ENCODE measurements around the gene SLC30A2. TPM values are rescaled to one million over a fixed set of nuclear protein-coding genes. Genes with fewer than 3 reads are reported as not detected.

SLC30A2 gene
- total RNA-seq, 2 donors from 2014 or later, result not detected

GRCh38 chr1:26064553-26064952, 18.6 kb upstream of the SLC30A2 start:
- Histone ChIP-seq H3K36me3 (no peaks in the 10 kb centered on the region), H3K9me3 (no peaks in the 10 kb centered on the region), H3K4me1 (ENCODE audit: control insufficient read depth in 1 of 2, low read depth in 2 of 2) (no peaks in the 10 kb centered on the region), H3K27me3 (replicated peaks; ENCODE audit: insufficient read depth) (no peaks in the 10 kb centered on the region), H3K4me3 (no peak overlapping the region), H3K27ac (no peak overlapping the region)
- ATAC-seq (ENCODE audit: insufficient number of reproducible peaks, low FRiP score, low read depth) (no peak), DNase-seq (ENCODE audit: low spot score) (no peak)
- no peak for TF ChIP-seq CTCF (IDR thresholded peaks at IDR 0.05)

- Histone ChIP-seq H3K4me3 (no peak overlapping the region), H3K27me3 (replicated peaks; ENCODE audit: insufficient read depth) (no peaks in the 10 kb centered on the region), H3K4me1 (ENCODE audit: control insufficient read depth in 1 of 2, low read depth in 2 of 2) (no peaks in the 10 kb centered on the region), H3K9me3 (no peaks in the 10 kb centered on the region), H3K36me3 (no peaks in the 10 kb centered on the region), H3K27ac (no peak overlapping the region)
- no peak for TF ChIP-seq CTCF (IDR thresholded peaks at IDR 0.05)
- ATAC-seq (ENCODE audit: insufficient number of reproducible peaks, low FRiP score, low read depth) (no peak), DNase-seq (ENCODE audit: low spot score) (no peak)
Observed at GRCh38 chr1:26060832-26061574, 15.1 kb upstream of the SLC30A2 start.

- no peak overlapping the region for H3K27ac ChIP-seq
- no peak overlapping the region for H3K4me3 ChIP-seq
- ATAC-seq (ENCODE audit: insufficient number of reproducible peaks, low FRiP score, low read depth) (no peak), DNase-seq (ENCODE audit: low spot score) (no peak)
- no peaks in the 10 kb centered on the region for H3K9me3 ChIP-seq
- H3K4me1 ChIP-seq (ENCODE audit: control insufficient read depth in 1 of 2, low read depth in 2 of 2), result no peaks in the 10 kb centered on the region
- TF ChIP-seq CTCF (IDR thresholded peaks at IDR 0.05), result no peak
- H3K27me3 ChIP-seq (replicated peaks; ENCODE audit: insufficient read depth), result no peaks in the 10 kb centered on the region
- H3K36me3 ChIP-seq, result no peaks in the 10 kb centered on the region
Observed at GRCh38 chr1:26059906-26060305, 14.0 kb upstream of the SLC30A2 start.

- Histone ChIP-seq H3K4me1 (ENCODE audit: control insufficient read depth in 1 of 2, low read depth in 2 of 2) (no peaks in the 10 kb centered on the region), H3K9me3 (no peaks in the 10 kb centered on the region), H3K36me3 (no peaks in the 10 kb centered on the region), H3K27me3 (replicated peaks; ENCODE audit: insufficient read depth) (no peaks in the 10 kb centered on the region), H3K27ac (no peak overlapping the region), H3K4me3 (no peak overlapping the region)
- TF ChIP-seq CTCF (IDR thresholded peaks at IDR 0.05), result no peak
- ATAC-seq (ENCODE audit: insufficient number of reproducible peaks, low FRiP score, low read depth) (no peak), DNase-seq (ENCODE audit: low spot score) (no peak)
Observed at GRCh38 chr1:26058052-26058595, 12.2 kb upstream of the SLC30A2 start.

- TF ChIP-seq CTCF (IDR thresholded peaks at IDR 0.05), result no peak
- Histone ChIP-seq H3K4me3 (no peak overlapping the region), H3K36me3 (no peaks in the 10 kb centered on the region), H3K9me3 (no peaks in the 10 kb centered on the region), H3K4me1 (ENCODE audit: control insufficient read depth in 1 of 2, low read depth in 2 of 2) (no peaks in the 10 kb centered on the region), H3K27ac (no peak overlapping the region), H3K27me3 (replicated peaks; ENCODE audit: insufficient read depth) (no peaks in the 10 kb centered on the region)
- no peak for DNase-seq (ENCODE audit: low spot score)
- no peak for ATAC-seq (ENCODE audit: insufficient number of reproducible peaks, low FRiP score, low read depth)
Observed at GRCh38 chr1:26057189-26057588, 11.3 kb upstream of the SLC30A2 start.
